ENCODE measurements around the gene CDK5RAP1.
"Not testable (repeated sequence)": the region's sequence is repeated elsewhere in the genome, so short reads cannot be mapped to it uniquely, and the experiment has no call there.

CDK5RAP1 gene

GRCh38 chr20:33419140-33419974 is 18.0 kb upstream of the CDK5RAP1 start:
- DNase-seq (ENCODE audit: low read depth in 2 of 2): no peak

GRCh38 chr20:33418033-33418432 is 16.7 kb upstream of the CDK5RAP1 start:
- DNase-seq (ENCODE audit: low read depth in 2 of 2): no peak

GRCh38 chr20:33415948-33416347 is 14.6 kb upstream of the CDK5RAP1 start:
- no peak for DNase-seq (ENCODE audit: low read depth in 2 of 2)

- no peak for DNase-seq (ENCODE audit: low read depth in 2 of 2)
Measured at GRCh38 chr20:33412484-33412838, 11.1 kb upstream of the CDK5RAP1 start.

- no peak for DNase-seq (ENCODE audit: low read depth in 2 of 2)
Measured at GRCh38 chr20:33411711-33412483, 10.6 kb upstream of the CDK5RAP1 start.

GRCh38 chr20:33411242-33411641 is 9.9 kb upstream of the CDK5RAP1 start:
- no peak for DNase-seq (ENCODE audit: low read depth in 2 of 2)

GRCh38 chr20:33410081-33410742 is 8.9 kb upstream of the CDK5RAP1 start:
- DNase-seq (ENCODE audit: low read depth in 2 of 2): no peak

GRCh38 chr20:33408716-33409654 is 7.7 kb upstream of the CDK5RAP1 start:
- no peak for DNase-seq (ENCODE audit: low read depth in 2 of 2)

- DNase-seq (ENCODE audit: low read depth in 2 of 2): no peak
Measured at GRCh38 chr20:33408313-33408712, 7.0 kb upstream of the CDK5RAP1 start.

GRCh38 chr20:33407796-33408195 is 6.5 kb upstream of the CDK5RAP1 start:
- no peak for DNase-seq (ENCODE audit: low read depth in 2 of 2)

GRCh38 chr20:33407251-33407650 is 5.9 kb upstream of the CDK5RAP1 start:
- DNase-seq (ENCODE audit: low read depth in 2 of 2): no peak

GRCh38 chr20:33404281-33404680 is 3.0 kb upstream of the CDK5RAP1 start:
- DNase-seq (ENCODE audit: low read depth in 2 of 2): no peak

- DNase-seq (ENCODE audit: low read depth in 2 of 2): no peak
Measured at GRCh38 chr20:33401921-33402369, 626 bp upstream of the CDK5RAP1 start.

- no peak for DNase-seq (ENCODE audit: low read depth in 2 of 2)
Measured at GRCh38 chr20:33400812-33401183, 521 bp downstream of the CDK5RAP1 start.

- no peak for DNase-seq (ENCODE audit: low read depth in 2 of 2)
Measured at GRCh38 chr20:33399924-33400323, 1.4 kb downstream of the CDK5RAP1 start.

GRCh38 chr20:33394718-33395117 is 6.6 kb downstream of the CDK5RAP1 start:
- no peak for DNase-seq (ENCODE audit: low read depth in 2 of 2)

- no peak for DNase-seq (ENCODE audit: low read depth in 2 of 2)
Measured at GRCh38 chr20:33393609-33394008, 7.7 kb downstream of the CDK5RAP1 start.

- DNase-seq (ENCODE audit: low read depth in 2 of 2): no peak
Measured at GRCh38 chr20:33391722-33392415, 9.4 kb downstream of the CDK5RAP1 start.

- not testable (repeated sequence) for DNase-seq (ENCODE audit: low read depth in 2 of 2)
Measured at GRCh38 chr20:33389326-33389725, 12.0 kb downstream of the CDK5RAP1 start.

GRCh38 chr20:33388268-33388667 is 13.1 kb downstream of the CDK5RAP1 start:
- DNase-seq (ENCODE audit: low read depth in 2 of 2): no peak

- DNase-seq (ENCODE audit: low read depth in 2 of 2): no peak
Measured at GRCh38 chr20:33387177-33387576, 14.1 kb downstream of the CDK5RAP1 start.
